ENCODE measurements around the gene CASS4. TPM values are rescaled to one million over a fixed set of nuclear protein-coding genes. Genes with fewer than 3 reads are reported as not detected.

Gene CASS4
- total and polyA plus RNA-seq, 2 donors (not counting 3 experiments of a cell fraction or from before 2014, with no cell fraction given) = not detected

DNA sequence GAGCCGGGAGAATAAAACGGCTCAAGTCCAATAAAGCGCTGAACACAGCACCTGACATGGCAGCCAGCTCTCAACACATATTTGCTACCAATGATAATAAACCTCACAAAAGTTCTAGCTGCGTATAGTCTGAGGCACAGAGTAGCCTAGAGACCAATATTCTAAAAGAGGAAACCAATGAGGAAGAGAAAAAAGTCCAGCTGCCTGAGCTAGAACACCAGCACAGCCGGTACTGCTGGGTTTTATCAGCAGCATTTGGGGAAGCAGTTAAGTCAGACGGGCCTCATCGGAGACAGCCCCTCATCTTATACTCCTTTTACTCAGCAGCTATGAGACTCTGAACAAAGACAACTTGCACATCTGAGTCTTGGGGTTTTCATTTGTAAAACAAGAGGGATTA is 53.9 kb downstream of the CASS4 start:
- no peak for TF ChIP-seq POLR2A (IDR thresholded peaks at IDR 0.05; ENCODE audit: low read depth, low read length)
- no peak for TF ChIP-seq EZH2 (IDR thresholded peaks at IDR 0.05; ENCODE audit: borderline replicate concordance, low read depth, low read length, severe bottlenecking)
- TF ChIP-seq, protein P1, sequence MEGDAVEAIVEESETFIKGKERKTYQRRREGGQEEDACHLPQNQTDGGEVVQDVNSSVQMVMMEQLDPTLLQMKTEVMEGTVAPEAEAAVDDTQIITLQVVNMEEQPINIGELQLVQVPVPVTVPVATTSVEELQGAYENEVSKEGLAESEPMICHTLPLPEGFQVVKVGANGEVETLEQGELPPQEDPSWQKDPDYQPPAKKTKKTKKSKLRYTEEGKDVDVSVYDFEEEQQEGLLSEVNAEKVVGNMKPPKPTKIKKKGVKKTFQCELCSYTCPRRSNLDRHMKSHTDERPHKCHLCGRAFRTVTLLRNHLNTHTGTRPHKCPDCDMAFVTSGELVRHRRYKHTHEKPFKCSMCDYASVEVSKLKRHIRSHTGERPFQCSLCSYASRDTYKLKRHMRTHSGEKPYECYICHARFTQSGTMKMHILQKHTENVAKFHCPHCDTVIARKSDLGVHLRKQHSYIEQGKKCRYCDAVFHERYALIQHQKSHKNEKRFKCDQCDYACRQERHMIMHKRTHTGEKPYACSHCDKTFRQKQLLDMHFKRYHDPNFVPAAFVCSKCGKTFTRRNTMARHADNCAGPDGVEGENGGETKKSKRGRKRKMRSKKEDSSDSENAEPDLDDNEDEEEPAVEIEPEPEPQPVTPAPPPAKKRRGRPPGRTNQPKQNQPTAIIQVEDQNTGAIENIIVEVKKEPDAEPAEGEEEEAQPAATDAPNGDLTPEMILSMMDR (IDR thresholded peaks at IDR 0.05; ENCODE audit: extremely low read depth in 1 of 2, insufficient read depth in 1 of 2, low read depth in 1 of 2, low read length in 2 of 2) = no peak
- no peak for TF ChIP-seq POLR2AphosphoS5 (IDR thresholded peaks at IDR 0.05; ENCODE audit: insufficient read depth, low read depth, low read length)
- no peak for TF ChIP-seq JUN (IDR thresholded peaks at IDR 0.05; ENCODE audit: borderline replicate concordance, insufficient read depth, insufficient read length, low read depth)
- TF ChIP-seq MYC (IDR thresholded peaks at IDR 0.05; ENCODE audit: low read depth, low read length) = no peak
- no peak for TF ChIP-seq GATA2 (IDR thresholded peaks at IDR 0.05; ENCODE audit: insufficient read depth, insufficient read length, low read depth, low read length)
- no peak for TF ChIP-seq FOS (IDR thresholded peaks at IDR 0.05; ENCODE audit: borderline replicate concordance, insufficient read depth, low read length)
- TF ChIP-seq, protein P2, sequence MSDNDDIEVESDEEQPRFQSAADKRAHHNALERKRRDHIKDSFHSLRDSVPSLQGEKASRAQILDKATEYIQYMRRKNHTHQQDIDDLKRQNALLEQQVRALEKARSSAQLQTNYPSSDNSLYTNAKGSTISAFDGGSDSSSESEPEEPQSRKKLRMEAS (IDR thresholded peaks at IDR 0.05; ENCODE audit: insufficient read depth, insufficient read length) = no peak
- CTCF ChIA-PET = no interaction called here

More for the DNA sequence above, 53.9 kb downstream of the CASS4 start:
- dilution Hi-C loops (cut with MboI; ENCODE audit: extremely low pct_ligation_motif_present, low sequenced_read_pairs) = no loop called here
- FAIRE-seq (no peak), DNase-seq (ENCODE audit: low read depth, low spot score) (no peak)
- H3K36me3 ChIP-seq (ENCODE audit: control insufficient read depth in 2 of 2, extremely low read depth in 1 of 2, insufficient read depth in 2 of 2, low read length in 2 of 2) = no peaks in the 10 kb centered on the region
- no peak overlapping the region for H3K27ac ChIP-seq (ENCODE audit: insufficient read depth, low read depth, low read length)
- POLR2A ChIA-PET = no interaction called here
- BruUV-seq (replicated peaks) = no TSS peak
- no peak overlapping the region for H3K4me2 ChIP-seq (ENCODE audit: insufficient read depth, low read length)
- H3K4me1 ChIP-seq (ENCODE audit: control insufficient read depth, extremely low read depth, insufficient read depth, low read length) = peaks cover 7% of the 10 kb centered on the region
- H2AFZ ChIP-seq (ENCODE audit: low read depth, low read length) = no peak overlapping the region
- no peaks in the 10 kb centered on the region for H4K20me1 ChIP-seq (replicated peaks; ENCODE audit: control insufficient read depth, extremely low read depth, insufficient read depth, low read length)
- H3K9me3 ChIP-seq (replicated peaks; ENCODE audit: control insufficient read depth, insufficient read depth, low read length) = no peaks in the 10 kb centered on the region
- no peaks in the 10 kb centered on the region for H3K9me1 ChIP-seq (replicated peaks; ENCODE audit: control insufficient read depth, extremely low read depth, insufficient read depth, low read length)
- intact Hi-C loops (cut with micrococcal nuclease) = no loop called here
- H3K79me2 ChIP-seq (ENCODE audit: control insufficient read depth, insufficient read depth, low read length) = peaks cover 24% of the 10 kb centered on the region
- peaks cover 0 to 14% of the 10 kb centered on the region in 2 experiments for H3K27me3 ChIP-seq (ENCODE audit: control insufficient read depth in 2 of 2, insufficient read depth in 2 of 2, low read length in 2 of 2)
- H3K4me3 ChIP-seq (replicated peaks in 1 of 3; ENCODE audit: insufficient read depth in 1 of 3, low read depth in 1 of 3, low read length in 3 of 3) = no peak overlapping the region
- no peak overlapping the region for H3K9ac ChIP-seq (replicated peaks; ENCODE audit: extremely low read depth, insufficient read depth, low read length)
